ENCODE data around the gene SLC16A12. TPM values are rescaled to one million over a fixed set of nuclear protein-coding genes. Genes with fewer than 3 reads are reported as not detected.
"Not testable (repeated sequence)": the region's sequence is repeated elsewhere in the genome, so short reads cannot be mapped to it uniquely, and the experiment has no call there.

Gene SLC16A12
- total and polyA plus RNA-seq, 10 of the 15 experiments (the other 5 are each of a cell fraction or from before 2014, with no cell fraction given), result not detected

GRCh38 chr10:89409282-89409681, 126.1 kb downstream of the SLC16A12 start:
- H3K27me3 ChIP-seq (replicated peaks in 1 of 2; ENCODE audit: control insufficient read depth in 2 of 2, insufficient read depth in 2 of 2, low read length in 1 of 2); H3K4me3 ChIP-seq; H3K9ac ChIP-seq (ENCODE audit: control insufficient read depth, insufficient read depth, low read length); H3K4me1 ChIP-seq (ENCODE audit: control insufficient read depth, insufficient read depth, low read length); in situ Hi-C loops (cut with MboI); H3K4me2 ChIP-seq (ENCODE audit: control insufficient read depth, insufficient read depth); BruUV-seq (replicated peaks); RAD21 ChIA-PET (ENCODE audit: unreplicated experiment); H3K27ac ChIP-seq (ENCODE audit: control insufficient read depth, insufficient read depth); H4K20me1 ChIP-seq (ENCODE audit: control insufficient read depth, insufficient read depth); ATAC-seq; H3K9me3 ChIP-seq (replicated peaks; ENCODE audit: control insufficient read depth, insufficient read depth, low read length); H3K79me2 ChIP-seq (ENCODE audit: control insufficient read depth, insufficient read depth, low read length); intact Hi-C loops (cut with micrococcal nuclease; ENCODE audit: unreplicated experiment); FAIRE-seq; H2AFZ ChIP-seq (ENCODE audit: control insufficient read depth, low read depth, low read length); H3K36me3 ChIP-seq (ENCODE audit: control insufficient read depth in 2 of 2, insufficient read depth in 2 of 2, low read length in 1 of 2); DNase-seq (ENCODE audit: low read depth, low spot score): not testable (repeated sequence)
- 95% methylated on average over 5 of the region's 5 CpGs for WGBS (ENCODE audit: insufficient coverage, insufficient replicate concordance, low lambda C conversion rate, missing lambda C conversion rate)
- POLR2A ChIA-PET, result interaction anchor here (0.6 kb wide), 1 partner anchor 17 kb away, joined by 7 read pairs; the partner anchor contains the start of gene IFIT1
- SMC1A ChIA-PET (ENCODE audit: uncharacterized antibody, unreplicated experiment), result interaction anchor here (1.4 to 1.5 kb wide), 2 partner anchors 10 to 17 kb away, joined by 4 to 6 read pairs; partner anchors contain the start of gene IFIT1
- CTCF ChIA-PET, result interaction anchor here (0.5 to 1.3 kb wide), 2 partner anchors 10 to 147 kb away, joined by 3 read pairs; no protein-coding TSS in a partner anchor

DNA sequence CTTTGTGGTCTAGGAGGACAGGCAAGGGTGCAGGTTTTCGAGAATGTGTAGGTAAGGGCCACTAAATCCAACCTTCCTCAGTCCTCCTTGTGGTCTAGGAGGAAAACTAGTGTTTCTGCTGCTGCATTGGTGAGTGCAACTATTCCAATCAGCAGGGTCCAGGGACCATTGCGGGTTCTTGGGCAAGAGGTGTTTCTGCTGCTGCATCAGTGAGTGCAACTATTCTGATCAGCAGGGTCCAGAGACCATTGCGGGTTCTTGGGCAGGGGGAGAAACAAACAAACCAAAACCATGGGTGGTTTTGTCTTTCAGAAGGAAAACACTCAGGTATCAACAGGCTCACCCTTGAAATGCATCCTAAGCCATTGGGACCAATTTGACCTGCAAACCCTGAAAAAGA, 127.6 kb downstream of the SLC16A12 start:
- H3K4me1 ChIP-seq (ENCODE audit: control insufficient read depth, insufficient read depth, low read length); FAIRE-seq; H3K27me3 ChIP-seq (replicated peaks in 1 of 2; ENCODE audit: control insufficient read depth in 2 of 2, insufficient read depth in 2 of 2, low read length in 1 of 2); H3K4me2 ChIP-seq (ENCODE audit: control insufficient read depth, insufficient read depth); intact Hi-C loops (cut with micrococcal nuclease; ENCODE audit: unreplicated experiment); H3K4me3 ChIP-seq; H3K36me3 ChIP-seq (ENCODE audit: control insufficient read depth in 2 of 2, insufficient read depth in 2 of 2, low read length in 1 of 2); POLR2A ChIA-PET; H3K27ac ChIP-seq (ENCODE audit: control insufficient read depth, insufficient read depth); H4K20me1 ChIP-seq (ENCODE audit: control insufficient read depth, insufficient read depth); H3K79me2 ChIP-seq (ENCODE audit: control insufficient read depth, insufficient read depth, low read length); SMC1A ChIA-PET (ENCODE audit: uncharacterized antibody, unreplicated experiment); BruUV-seq (replicated peaks); H3K9ac ChIP-seq (ENCODE audit: control insufficient read depth, insufficient read depth, low read length); RAD21 ChIA-PET (ENCODE audit: unreplicated experiment); in situ Hi-C loops (cut with MboI); H3K9me3 ChIP-seq (replicated peaks; ENCODE audit: control insufficient read depth, insufficient read depth, low read length); ATAC-seq; H2AFZ ChIP-seq (ENCODE audit: control insufficient read depth, low read depth, low read length); DNase-seq (ENCODE audit: low read depth, low spot score): not testable (repeated sequence)
- 82% methylated on average over 3 of the region's 3 CpGs for WGBS (ENCODE audit: insufficient coverage, insufficient replicate concordance, low lambda C conversion rate, missing lambda C conversion rate)
- CTCF ChIA-PET, result interaction anchor here (0.6 kb wide), 1 partner anchor 28 kb away, joined by 4 read pairs; no protein-coding TSS in a partner anchor
